ENCODE measurements around the gene ZNF536. TPM values are rescaled to one million over a fixed set of nuclear protein-coding genes. Genes with fewer than 3 reads are reported as not detected.

Gene ZNF536
- total and polyA plus RNA-seq, 9 donors, result 0.13 to 0.52 (median 0.28) TPM; not detected in 4

DNA sequence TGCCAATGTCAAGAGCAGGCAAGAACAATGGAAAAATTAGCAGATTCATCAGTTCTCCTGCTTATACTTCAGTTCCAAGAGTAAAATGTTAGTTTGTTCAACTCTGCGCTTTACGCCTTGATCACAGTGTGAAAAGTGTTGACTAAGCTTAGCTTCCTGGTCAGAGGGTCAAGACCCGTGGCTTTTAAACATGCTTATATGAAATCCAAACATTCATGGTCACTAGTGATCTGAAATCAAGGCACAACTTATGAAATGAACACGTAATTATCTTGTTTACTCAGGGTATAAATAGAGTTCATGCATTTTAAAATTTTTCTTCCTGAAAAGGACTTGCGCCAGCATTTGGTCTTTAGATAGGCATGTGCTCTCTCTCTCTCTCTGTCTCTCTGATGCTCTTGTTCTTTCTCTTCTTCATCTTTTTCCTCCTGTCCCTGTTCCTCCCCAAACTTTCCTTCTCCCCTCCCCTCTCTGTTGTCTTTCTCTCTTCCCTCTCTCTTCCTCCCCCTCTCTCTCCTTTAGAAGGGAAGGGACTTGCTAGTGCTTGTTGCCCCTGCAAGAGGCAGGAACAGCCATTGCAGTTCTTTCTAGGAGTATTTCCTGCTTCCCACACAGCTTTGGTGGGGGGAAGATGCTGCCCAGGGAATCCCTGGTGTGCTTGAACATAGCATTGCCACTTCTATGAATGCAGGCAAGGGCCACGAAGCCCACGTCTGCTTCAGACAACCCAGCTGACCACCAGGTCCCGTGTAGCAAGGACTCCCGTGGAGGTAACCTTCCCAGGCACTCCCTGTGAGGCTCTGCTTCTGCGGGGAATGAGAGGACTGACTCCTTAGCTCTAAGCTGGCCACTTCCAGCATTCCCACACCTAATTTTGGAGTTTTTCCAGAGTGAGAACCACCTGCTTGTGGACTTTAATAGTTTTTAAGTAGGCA lies 7.1 kb upstream of the ZNF536 start:
- intact Hi-C loops (cut with DNase I), result no loop called here

DNA sequence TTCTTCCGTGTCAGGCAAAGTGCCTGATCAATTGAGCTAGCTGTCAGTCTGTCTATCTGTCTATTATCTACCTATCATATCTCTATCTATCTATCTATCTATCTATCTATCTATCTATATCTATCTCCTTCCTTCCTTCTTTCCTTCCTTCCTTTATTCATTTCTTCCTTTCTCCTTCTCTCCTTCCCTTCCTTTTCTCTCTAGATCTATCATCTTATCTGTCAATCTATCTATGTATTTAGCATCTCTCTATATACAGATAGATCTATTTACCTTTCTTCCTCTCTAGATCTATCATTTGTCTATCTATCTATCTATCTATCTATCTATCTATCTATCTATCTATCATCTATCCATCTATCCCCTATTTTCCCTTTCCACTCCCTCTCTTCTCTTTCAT lies 5.9 kb upstream of the ZNF536 start:
- H3K36me3 ChIP-seq, result no peaks in the 10 kb centered on the region
- H3K4me1 ChIP-seq (ENCODE audit: insufficient read depth), result no peaks in the 10 kb centered on the region
- H3K27me3 ChIP-seq, result no peaks in the 10 kb centered on the region
- intact Hi-C loops (cut with DNase I), result no loop called here
- TF ChIP-seq, protein P1, sequence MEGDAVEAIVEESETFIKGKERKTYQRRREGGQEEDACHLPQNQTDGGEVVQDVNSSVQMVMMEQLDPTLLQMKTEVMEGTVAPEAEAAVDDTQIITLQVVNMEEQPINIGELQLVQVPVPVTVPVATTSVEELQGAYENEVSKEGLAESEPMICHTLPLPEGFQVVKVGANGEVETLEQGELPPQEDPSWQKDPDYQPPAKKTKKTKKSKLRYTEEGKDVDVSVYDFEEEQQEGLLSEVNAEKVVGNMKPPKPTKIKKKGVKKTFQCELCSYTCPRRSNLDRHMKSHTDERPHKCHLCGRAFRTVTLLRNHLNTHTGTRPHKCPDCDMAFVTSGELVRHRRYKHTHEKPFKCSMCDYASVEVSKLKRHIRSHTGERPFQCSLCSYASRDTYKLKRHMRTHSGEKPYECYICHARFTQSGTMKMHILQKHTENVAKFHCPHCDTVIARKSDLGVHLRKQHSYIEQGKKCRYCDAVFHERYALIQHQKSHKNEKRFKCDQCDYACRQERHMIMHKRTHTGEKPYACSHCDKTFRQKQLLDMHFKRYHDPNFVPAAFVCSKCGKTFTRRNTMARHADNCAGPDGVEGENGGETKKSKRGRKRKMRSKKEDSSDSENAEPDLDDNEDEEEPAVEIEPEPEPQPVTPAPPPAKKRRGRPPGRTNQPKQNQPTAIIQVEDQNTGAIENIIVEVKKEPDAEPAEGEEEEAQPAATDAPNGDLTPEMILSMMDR (IDR thresholded peaks at IDR 0.05), result no peak
- TF ChIP-seq POLR2A (IDR thresholded peaks at IDR 0.05) (no peak), EP300 (IDR thresholded peaks at IDR 0.05) (no peak)
- no peak overlapping the region for H3K27ac ChIP-seq
- no peak overlapping the region for H3K4me3 ChIP-seq
- no peaks in the 10 kb centered on the region for H3K9me3 ChIP-seq
- WGBS, 3 donors, result 0 to 50% (median 35%) methylated on average over 1 of the region's 1 CpG
- DNase-seq, result no peak

More for the DNA sequence above, 7.1 kb upstream of the ZNF536 start:
- H3K4me3 ChIP-seq, result no peak overlapping the region
- 48 to 61% (median 50%) methylated on average over 10 of the region's 10 CpGs for WGBS, 3 donors
- DNase-seq, result no peak
- H3K27ac ChIP-seq, result no peak overlapping the region
- H3K9me3 ChIP-seq, result no peaks in the 10 kb centered on the region
- no peaks in the 10 kb centered on the region for H3K4me1 ChIP-seq (ENCODE audit: insufficient read depth)
- TF ChIP-seq POLR2A (IDR thresholded peaks at IDR 0.05) (no peak), EP300 (IDR thresholded peaks at IDR 0.05) (no peak)
- TF ChIP-seq, protein P1 (IDR thresholded peaks at IDR 0.05), result no peak
- no peaks in the 10 kb centered on the region for H3K27me3 ChIP-seq
- H3K36me3 ChIP-seq, result no peaks in the 10 kb centered on the region

DNA sequence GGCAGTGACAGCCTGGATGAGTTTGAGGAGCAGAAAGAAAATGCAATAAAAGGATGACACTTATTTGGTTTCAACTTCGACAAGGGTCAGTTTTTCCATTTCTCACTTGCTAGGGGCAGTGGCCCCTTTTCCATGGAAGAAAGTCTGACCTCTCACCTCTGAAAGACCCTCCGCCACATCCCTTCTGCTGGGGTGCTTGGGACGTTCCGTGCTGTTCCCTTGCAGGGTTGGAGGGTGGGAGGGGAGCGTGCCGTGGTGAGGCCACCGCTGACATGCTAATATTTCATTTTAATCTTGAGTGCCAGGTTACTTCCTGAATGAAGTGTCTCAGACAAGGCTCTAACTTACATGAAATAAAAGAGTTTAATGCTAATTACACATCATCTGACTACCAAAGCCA lies 5.2 kb upstream of the ZNF536 start:
- Histone ChIP-seq H3K36me3 (no peaks in the 10 kb centered on the region), H3K4me1 (ENCODE audit: insufficient read depth) (no peaks in the 10 kb centered on the region), H3K4me3 (no peak overlapping the region), H3K27ac (no peak overlapping the region), H3K27me3 (no peaks in the 10 kb centered on the region), H3K9me3 (no peaks in the 10 kb centered on the region)
- TF ChIP-seq POLR2A (IDR thresholded peaks at IDR 0.05) (no peak), EP300 (IDR thresholded peaks at IDR 0.05) (no peak)
- TF ChIP-seq, protein P1 (IDR thresholded peaks at IDR 0.05), result no peak
- no peak for DNase-seq
- WGBS, 3 donors, result 57 to 60% (median 57%) methylated on average over 7 of the region's 7 CpGs
- intact Hi-C loops (cut with DNase I), result no loop called here

- no peaks in the 10 kb centered on the region for H3K36me3 ChIP-seq
- WGBS, 3 donors, result 91 to 92% (median 92%) methylated on average over 9 of the region's 9 CpGs
Observed at GRCh38 chr19:30367421-30367820, 4.8 kb upstream of the ZNF536 start.

More at GRCh38 chr19:30367421-30367820, 4.8 kb upstream of the ZNF536 start:
- intact Hi-C loops (cut with DNase I), result no loop called here
- Histone ChIP-seq H3K4me3 (no peak overlapping the region), H3K4me1 (ENCODE audit: insufficient read depth) (no peaks in the 10 kb centered on the region), H3K27ac (no peak overlapping the region), H3K27me3 (no peaks in the 10 kb centered on the region), H3K9me3 (no peaks in the 10 kb centered on the region)
- no peak for TF ChIP-seq POLR2A (IDR thresholded peaks at IDR 0.05)
- TF ChIP-seq, protein P1 (IDR thresholded peaks at IDR 0.05), result no peak
- no peak for TF ChIP-seq EP300 (IDR thresholded peaks at IDR 0.05)
- DNase-seq, result no peak

Measured in ovary (tissue), 9 donors.